ENCODE measurements around the gene MED14. TPM values are rescaled to one million over a fixed set of nuclear protein-coding genes. Genes with fewer than 3 reads are reported as not detected.

The MED14 gene
- total RNA-seq, 3 donors from 2014 or later (not counting 1 experiment from before 2014, with no cell fraction given): 55.3 to 79.1 (median 66.1) TPM

DNA sequence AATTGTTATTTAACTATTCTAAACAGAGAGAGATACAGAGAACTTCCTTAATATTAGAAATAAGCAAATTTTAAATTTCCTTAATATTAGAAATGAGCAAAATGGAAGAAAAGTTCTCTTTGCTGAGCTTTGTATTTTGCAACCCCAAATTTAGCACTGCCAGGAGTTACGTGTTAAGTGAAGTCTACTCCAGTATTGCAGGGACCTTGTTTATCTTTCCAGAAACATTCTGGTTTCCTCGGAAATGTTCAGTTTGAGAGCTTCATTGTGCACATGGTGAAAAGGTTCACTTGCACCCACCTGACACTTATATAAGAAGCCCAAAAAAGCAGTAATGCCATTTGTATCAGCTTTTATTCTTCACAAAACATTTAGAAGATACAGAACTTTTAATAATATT, 81.8 kb downstream of the MED14 start:
- intact Hi-C loops (cut with micrococcal nuclease): loop anchor here (10.0 kb wide), 1 partner anchor 461 kb away; no protein-coding TSS in a partner anchor
- no peak overlapping the region for H3K27ac Mint-ChIP-seq
- DNase-seq (no peak), ATAC-seq (no peak)
- H3K4me1 Mint-ChIP-seq: peaks cover 5 to 6% of the 10 kb centered on the region in 2 donors
- H3K27ac ChIP-seq (ENCODE audit: low read length): no peak overlapping the region
- H3K36me3 Mint-ChIP-seq: peaks cover 11% of the 10 kb centered on the region
- no peaks in the 10 kb centered on the region for H3K27me3 ChIP-seq (ENCODE audit: control insufficient read depth, insufficient read depth, low read length)
- H3K27me3 Mint-ChIP-seq (ENCODE audit: low read depth in 2 of 2): no peaks in the 10 kb centered on the region
- no peaks in the 10 kb centered on the region for H3K9me3 ChIP-seq (ENCODE audit: control insufficient read depth, insufficient read depth, low read length)
- no peaks in the 10 kb centered on the region for H3K9me3 Mint-ChIP-seq
- H3K4me1 ChIP-seq (ENCODE audit: control insufficient read depth, insufficient read depth, low read length): no peaks in the 10 kb centered on the region
- H3K4me3 ChIP-seq (ENCODE audit: low read length): no peak overlapping the region
- 93% methylated on average over 2 of the region's 2 CpGs for WGBS (ENCODE audit: insufficient coverage)
- TF ChIP-seq, protein P1, sequence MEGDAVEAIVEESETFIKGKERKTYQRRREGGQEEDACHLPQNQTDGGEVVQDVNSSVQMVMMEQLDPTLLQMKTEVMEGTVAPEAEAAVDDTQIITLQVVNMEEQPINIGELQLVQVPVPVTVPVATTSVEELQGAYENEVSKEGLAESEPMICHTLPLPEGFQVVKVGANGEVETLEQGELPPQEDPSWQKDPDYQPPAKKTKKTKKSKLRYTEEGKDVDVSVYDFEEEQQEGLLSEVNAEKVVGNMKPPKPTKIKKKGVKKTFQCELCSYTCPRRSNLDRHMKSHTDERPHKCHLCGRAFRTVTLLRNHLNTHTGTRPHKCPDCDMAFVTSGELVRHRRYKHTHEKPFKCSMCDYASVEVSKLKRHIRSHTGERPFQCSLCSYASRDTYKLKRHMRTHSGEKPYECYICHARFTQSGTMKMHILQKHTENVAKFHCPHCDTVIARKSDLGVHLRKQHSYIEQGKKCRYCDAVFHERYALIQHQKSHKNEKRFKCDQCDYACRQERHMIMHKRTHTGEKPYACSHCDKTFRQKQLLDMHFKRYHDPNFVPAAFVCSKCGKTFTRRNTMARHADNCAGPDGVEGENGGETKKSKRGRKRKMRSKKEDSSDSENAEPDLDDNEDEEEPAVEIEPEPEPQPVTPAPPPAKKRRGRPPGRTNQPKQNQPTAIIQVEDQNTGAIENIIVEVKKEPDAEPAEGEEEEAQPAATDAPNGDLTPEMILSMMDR (IDR thresholded peaks at IDR 0.05): no peak
- H3K36me3 ChIP-seq (ENCODE audit: control insufficient read depth, insufficient read depth, low read length): peaks cover 20% of the 10 kb centered on the region
- H3K4me3 Mint-ChIP-seq: no peak overlapping the region

DNA sequence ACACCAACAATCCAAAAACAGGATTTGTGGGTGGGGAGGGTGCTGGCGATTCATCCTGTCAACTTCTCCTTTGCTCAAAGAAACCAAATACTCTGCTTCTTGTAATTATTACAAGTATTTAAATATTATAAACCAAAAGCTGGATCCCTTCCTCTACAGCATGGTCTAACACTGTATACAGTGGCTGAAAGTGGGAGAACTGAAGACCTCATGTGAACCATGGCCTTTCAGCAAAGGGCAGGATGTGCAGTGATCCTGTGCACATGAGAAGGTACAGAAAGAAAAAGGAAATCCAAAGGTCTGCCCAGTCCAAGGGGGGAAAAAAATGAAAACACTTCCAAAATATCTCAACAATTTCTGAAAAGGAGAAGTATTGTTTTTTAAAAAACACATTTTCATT, 82.7 kb downstream of the MED14 start:
- H3K4me3 Mint-ChIP-seq: no peak overlapping the region
- H3K36me3 Mint-ChIP-seq: peaks cover 11% of the 10 kb centered on the region
- WGBS (ENCODE audit: insufficient coverage): no CpG with 5 or more reads among the region's 1 CpG
- Histone ChIP-seq H3K27me3 (ENCODE audit: control insufficient read depth, insufficient read depth, low read length) (no peaks in the 10 kb centered on the region), H3K4me3 (ENCODE audit: low read length) (no peak overlapping the region), H3K36me3 (ENCODE audit: control insufficient read depth, insufficient read depth, low read length) (peaks cover 20% of the 10 kb centered on the region), H3K9me3 (ENCODE audit: control insufficient read depth, insufficient read depth, low read length) (no peaks in the 10 kb centered on the region), H3K27ac (ENCODE audit: low read length) (no peak overlapping the region), H3K4me1 (ENCODE audit: control insufficient read depth, insufficient read depth, low read length) (peaks cover 4% of the 10 kb centered on the region)
- no peaks in the 10 kb centered on the region for H3K9me3 Mint-ChIP-seq
- ATAC-seq (no peak), DNase-seq (no peak)
- H3K27me3 Mint-ChIP-seq (ENCODE audit: low read depth in 2 of 2): no peaks in the 10 kb centered on the region
- TF ChIP-seq, protein P1 (IDR thresholded peaks at IDR 0.05): no peak
- H3K4me1 Mint-ChIP-seq: peaks cover 8 to 9% of the 10 kb centered on the region in 2 donors
- intact Hi-C loops (cut with micrococcal nuclease): loop anchor here (10.0 kb wide), 1 partner anchor 462 kb away; no protein-coding TSS in a partner anchor
- no peak overlapping the region for H3K27ac Mint-ChIP-seq

DNA sequence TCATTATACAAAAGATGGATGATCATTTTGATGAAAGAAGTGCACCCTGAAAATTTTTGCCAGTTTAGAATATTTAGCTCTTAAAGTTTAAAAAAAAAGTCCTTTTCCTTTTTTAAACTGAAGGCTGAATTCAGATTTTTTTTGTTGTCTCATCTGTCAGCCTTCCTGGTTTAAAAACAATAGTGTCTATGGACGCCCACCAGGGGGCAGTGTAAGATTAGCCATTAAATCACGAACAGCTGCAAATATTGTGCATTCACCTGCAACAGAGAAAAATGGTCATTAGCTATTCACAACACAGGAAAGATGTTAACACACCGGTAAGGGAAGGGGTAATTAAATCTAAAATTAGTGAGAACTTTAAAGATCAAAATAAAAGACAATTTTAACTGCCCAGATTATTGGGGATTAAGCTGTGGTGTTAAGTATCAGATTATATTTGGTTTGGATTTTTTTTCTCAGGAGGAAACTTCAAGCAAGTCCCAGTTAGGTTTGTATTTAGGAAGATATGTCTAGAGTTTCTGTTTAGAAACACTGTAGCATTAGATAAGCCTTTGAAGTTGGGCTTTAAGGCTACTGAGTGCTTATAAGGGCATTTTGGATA, 83.6 kb downstream of the MED14 start:
- DNase-seq (peak; percentile 52 to 85), ATAC-seq (peak in 1 of 3 donors; percentile 45)
- Mint-ChIP-seq H3K27ac (peak overlapping the region; percentile 10 to 65), H3K4me1 (peaks cover 12 to 13% of the 10 kb centered on the region in 2 donors), H3K36me3 (peaks cover 11% of the 10 kb centered on the region), H3K9me3 (no peaks in the 10 kb centered on the region), H3K4me3 (no peak overlapping the region), H3K27me3 (ENCODE audit: low read depth in 2 of 2) (no peaks in the 10 kb centered on the region)
- Histone ChIP-seq H3K9me3 (ENCODE audit: control insufficient read depth, insufficient read depth, low read length) (no peaks in the 10 kb centered on the region), H3K4me3 (ENCODE audit: low read length) (no peak overlapping the region), H3K4me1 (ENCODE audit: control insufficient read depth, insufficient read depth, low read length) (peaks cover 5% of the 10 kb centered on the region), H3K27ac (ENCODE audit: low read length) (no peak overlapping the region), H3K36me3 (ENCODE audit: control insufficient read depth, insufficient read depth, low read length) (peaks cover 16% of the 10 kb centered on the region), H3K27me3 (ENCODE audit: control insufficient read depth, insufficient read depth, low read length) (no peaks in the 10 kb centered on the region)
- TF ChIP-seq, protein P1 (IDR thresholded peaks at IDR 0.05): peak; percentile 74
- no CpG with 5 or more reads among the region's 3 CpGs for WGBS (ENCODE audit: insufficient coverage)
- intact Hi-C loops (cut with micrococcal nuclease): loop anchor here (1.0 to 10.0 kb wide), 3 partner anchors 107 to 463 kb away; no protein-coding TSS in a partner anchor
